Measurements from ENCODE around the gene UBE2L5. TPM values are rescaled to one million over a fixed set of nuclear protein-coding genes. Genes with fewer than 3 reads are reported as not detected.
A peak's percentile ranks its signal among the peaks of the same experiment; 100 is the strongest.

Gene UBE2L5
- total RNA-seq, 1 donor from 2014 or later = 0.42 TPM

- intact Hi-C loops (cut with micrococcal nuclease) = no loop called here
- no peaks in the 10 kb centered on the region for H3K36me3 Mint-ChIP-seq (ENCODE audit: low read depth)
- peaks cover 8% of the 10 kb centered on the region for H3K4me1 Mint-ChIP-seq
- H3K27me3 Mint-ChIP-seq = no peaks in the 10 kb centered on the region
- no peak for ATAC-seq (ENCODE audit: low read depth)
- CTCF ChIA-PET = no interaction called here
- H3K4me3 Mint-ChIP-seq = no peak overlapping the region
- H3K9me3 Mint-ChIP-seq = no peaks in the 10 kb centered on the region
- POLR2A ChIA-PET = interaction anchor here (0.5 to 1.0 kb wide), 2 partner anchors 14 to 41 kb away, joined by 3 to 8 read pairs; no protein-coding TSS in a partner anchor
- no peak for DNase-seq
- TF ChIP-seq CTCF (IDR thresholded peaks at IDR 0.05) = no peak
- no peak overlapping the region for H3K27ac Mint-ChIP-seq
Measured at GRCh38 chr13:30388406-30389283, 33.6 kb upstream of the UBE2L5 start.

- Mint-ChIP-seq H3K4me1 (peaks cover 32% of the 10 kb centered on the region), H3K27ac (peak overlapping the region; percentile 27), H3K27me3 (no peaks in the 10 kb centered on the region), H3K4me3 (no peak overlapping the region), H3K36me3 (ENCODE audit: low read depth) (peaks cover 4% of the 10 kb centered on the region), H3K9me3 (no peaks in the 10 kb centered on the region)
- no peak for TF ChIP-seq CTCF (IDR thresholded peaks at IDR 0.05)
- intact Hi-C loops (cut with micrococcal nuclease) = no loop called here
- ChIA-PET CTCF (interaction anchor here (1.3 to 1.5 kb wide), 3 partner anchors 13 to 16 kb away, joined by 3 to 4 read pairs (median 4); no protein-coding TSS in a partner anchor), POLR2A (interaction anchor here (1.0 to 7.2 kb wide), 3 partner anchors 14 to 54 kb away, joined by 3 to 199 read pairs (median 3); no protein-coding TSS in a partner anchor)
- no peak for DNase-seq
- ATAC-seq (ENCODE audit: low read depth) = no peak
Measured at GRCh38 chr13:30391956-30392680, 30.2 kb upstream of the UBE2L5 start.

GRCh38 chr13:30392681-30393045 lies 29.6 kb upstream of the UBE2L5 start:
- Mint-ChIP-seq H3K4me1 (peaks cover 32% of the 10 kb centered on the region), H3K4me3 (no peak overlapping the region)

GRCh38 chr13:30394751-30395191 lies 27.5 kb upstream of the UBE2L5 start:
- POLR2A ChIA-PET = interaction anchor here (0.6 to 7.2 kb wide), 29 partner anchors 9 to 342 kb away, joined by 3 to 199 read pairs (median 6); partner anchors contain the start of genes HMGB1, KATNAL1, UBE2L5 and USPL1
- DNase-seq (no peak), ATAC-seq (ENCODE audit: low read depth) (peak; percentile 63)
- H3K36me3 Mint-ChIP-seq (ENCODE audit: low read depth) = peaks cover 4% of the 10 kb centered on the region
- no peak for TF ChIP-seq CTCF (IDR thresholded peaks at IDR 0.05)
- no peaks in the 10 kb centered on the region for H3K27me3 Mint-ChIP-seq
- H3K4me1 Mint-ChIP-seq = peaks cover 29% of the 10 kb centered on the region
- no peaks in the 10 kb centered on the region for H3K9me3 Mint-ChIP-seq
- peak overlapping the region; percentile 91 for H3K27ac Mint-ChIP-seq
- intact Hi-C loops (cut with micrococcal nuclease) = loop anchor here (1.0 kb wide), 5 partner anchors 14 to 70 kb away; no protein-coding TSS in a partner anchor
- peak overlapping the region; percentile 97 for H3K4me3 Mint-ChIP-seq
- CTCF ChIA-PET = interaction anchor here (1.3 to 2.6 kb wide), 5 partner anchors 12 to 263 kb away, joined by 3 to 12 read pairs (median 3); no protein-coding TSS in a partner anchor

More at GRCh38 chr13:30392681-30393045, 29.6 kb upstream of the UBE2L5 start:
- Mint-ChIP-seq H3K36me3 (ENCODE audit: low read depth) (peaks cover 4% of the 10 kb centered on the region), H3K9me3 (no peaks in the 10 kb centered on the region), H3K27me3 (no peaks in the 10 kb centered on the region), H3K27ac (peak overlapping the region; percentile 41)
- CTCF ChIA-PET = interaction anchor here (1.3 to 1.8 kb wide), 3 partner anchors 14 to 21 kb away, joined by 4 to 6 read pairs (median 4); no protein-coding TSS in a partner anchor
- no peak for DNase-seq
- TF ChIP-seq CTCF (IDR thresholded peaks at IDR 0.05) = no peak
- POLR2A ChIA-PET = interaction anchor here (0.6 to 7.2 kb wide), 3 partner anchors 17 to 30 kb away, joined by 3 to 199 read pairs (median 3); partner anchors contain the start of gene UBE2L5
- intact Hi-C loops (cut with micrococcal nuclease) = no loop called here
- ATAC-seq (ENCODE audit: low read depth) = no peak

All from activated B cell treated with CpG ODN at 0.5 μM for 24 hours (primary cell).